HFF-Myc (cell line): Measurements from ENCODE around the gene EYA3.
A peak's percentile ranks its signal among the peaks of the same experiment; 100 is the strongest.

ENCODE experiments used
- DNase-seq: peaks from one replicate; pipeline ENCODE4 v3.0.0-alpha.2; 2011; ENCODE audit warnings: low read depth; ENCODE audit errors: extremely low read depth
- H3K4me3 ChIP-seq: replicated peaks from 2 replicates; pipeline ENCODE4 v1.5.1; 2011; ENCODE audit warnings: low read depth, mild to moderate bottlenecking, control low read depth, low read length
- CTCF ChIP-seq: IDR thresholded peaks from 2 replicates; pipeline ENCODE4 v1.5.1; 2012; ENCODE audit warnings: mild to moderate bottlenecking, low read depth, low read length, control low read depth; ENCODE audit errors: missing control alignments

Gene EYA3

DNA sequence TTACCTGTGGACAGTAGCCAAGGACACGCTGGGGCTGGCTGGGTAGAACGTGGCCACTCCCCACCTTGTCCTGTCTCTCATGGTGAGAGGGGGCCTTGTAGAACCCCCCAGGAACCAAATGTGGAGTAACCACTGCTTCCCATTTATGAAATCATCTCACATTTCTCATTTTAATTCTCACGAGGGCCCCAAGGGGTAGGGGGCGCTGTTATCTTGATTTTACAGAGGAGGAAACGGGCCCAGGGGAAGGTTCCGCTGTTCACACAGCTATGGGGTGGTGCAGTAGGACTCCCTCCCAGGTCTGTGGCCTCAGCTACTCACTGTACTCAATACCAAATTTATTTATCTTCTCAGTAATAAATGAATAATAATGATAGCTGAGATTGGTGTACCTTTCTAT lies 148.1 kb downstream of the EYA3 start:
- H3K4me3 ChIP-seq = no peak overlapping the region
- peak; percentile 53 for TF ChIP-seq CTCF
- no peak for DNase-seq

GRCh38 chr1:27938488-27938887 lies 149.9 kb downstream of the EYA3 start:
- no peak for TF ChIP-seq CTCF
- no peak overlapping the region for H3K4me3 ChIP-seq

DNA sequence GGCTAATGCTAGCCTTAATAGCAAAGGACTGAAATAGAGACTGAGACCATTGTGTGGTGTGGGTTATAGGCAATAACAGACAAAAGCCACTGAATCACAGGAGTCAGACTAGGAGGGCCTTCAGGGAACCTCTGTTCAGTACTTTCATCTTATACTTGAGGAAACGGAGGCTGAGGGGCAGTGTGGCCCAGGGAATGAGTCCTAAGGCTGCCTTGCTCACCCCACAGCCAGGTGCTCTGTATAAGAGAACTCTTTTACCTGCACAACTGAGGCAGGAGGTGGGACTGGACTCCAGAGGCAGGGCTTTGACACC lies 150.9 kb downstream of the EYA3 start:
- H3K4me3 ChIP-seq = no peak overlapping the region
- DNase-seq = no peak
- no peak for TF ChIP-seq CTCF

More at GRCh38 chr1:27938488-27938887, 149.9 kb downstream of the EYA3 start:
- no peak for DNase-seq

GRCh38 chr1:27936370-27936769 lies 152.0 kb downstream of the EYA3 start:
- no peak for DNase-seq
- no peak overlapping the region for H3K4me3 ChIP-seq
- no peak for TF ChIP-seq CTCF

GRCh38 chr1:27935721-27936120 lies 152.7 kb downstream of the EYA3 start:
- no peak for DNase-seq
- H3K4me3 ChIP-seq = no peak overlapping the region

DNA sequence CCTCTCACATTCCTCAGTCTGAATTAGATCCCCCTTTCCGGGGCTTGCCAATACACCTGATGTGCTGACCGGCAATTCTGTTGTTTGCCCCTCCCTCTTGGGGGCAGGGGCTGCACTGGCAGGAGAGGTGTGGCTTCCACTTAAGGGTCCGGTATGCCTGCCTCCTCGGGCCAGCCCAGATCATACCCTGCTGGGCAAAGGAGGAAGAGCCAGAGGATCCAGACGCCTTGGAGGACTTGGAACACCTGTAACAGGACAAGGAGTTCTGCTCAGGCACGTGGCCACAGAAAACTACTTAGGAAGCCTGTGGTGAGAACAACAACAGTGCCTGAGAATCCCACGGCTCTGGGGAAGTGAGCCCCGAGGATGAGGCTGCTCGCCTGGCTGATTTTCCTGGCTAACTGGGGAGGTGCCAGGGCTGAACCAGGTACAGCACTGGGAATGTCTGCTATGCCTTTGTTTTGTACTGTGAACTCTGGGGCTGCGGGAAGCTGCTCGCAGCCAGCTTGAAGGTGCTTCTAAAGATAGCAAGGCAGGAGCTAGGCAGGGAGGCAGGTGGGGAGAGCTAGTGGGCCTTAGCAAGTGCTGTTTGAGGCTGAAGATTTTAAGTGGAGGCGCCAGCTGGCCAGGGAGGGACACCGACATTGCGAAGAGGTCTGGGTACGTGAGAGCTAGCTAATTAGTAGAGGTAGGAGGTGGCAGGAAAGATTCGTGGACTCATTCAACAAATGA lies 153.4 kb downstream of the EYA3 start, which contains the start of gene SMPDL3B:
Gene SMPDL3B, plus strand, starts transcription at position 183 of the 732 bp plus-strand sequence. Its CDS starts 184 bp downstream, at position 367.
- TF ChIP-seq CTCF = no peak
- H3K4me3 ChIP-seq = no peak within 1 kb of the TSS; the same call in 1 of the 2 replicates
- no peak for DNase-seq

More at GRCh38 chr1:27935721-27936120, 152.7 kb downstream of the EYA3 start:
- no peak for TF ChIP-seq CTCF

GRCh38 chr1:27931759-27932158 lies 156.7 kb downstream of the EYA3 start:
- no peak for DNase-seq
- TF ChIP-seq CTCF = no peak

More at GRCh38 chr1:27931759-27932158, 156.7 kb downstream of the EYA3 start:
- no peak overlapping the region for H3K4me3 ChIP-seq
